Subcutaneous abdominal adipose tissue (tissue), 5 donors: Measurements from ENCODE around the gene CYP2S1.
"Not testable (repeated sequence)": the region's sequence is repeated elsewhere in the genome, so short reads cannot be mapped to it uniquely, and the experiment has no call there.

Source experiments
- H3K27ac ChIP-seq: one replicate; pipeline ENCODE4 v1.7.0; 2013; ENCODE audit warnings: low read depth, mild to moderate bottlenecking, inconsistent platforms, low read length, moderate library complexity
- H3K27me3 ChIP-seq, 5 donors: one replicate each; pipeline ENCODE4 v1.7.0; 2013; ENCODE audit warnings: low read length in 5 of 5, inconsistent platforms in 1 of 5; ENCODE audit not compliant: control insufficient read depth in 5 of 5, insufficient read depth in 4 of 5
- H3K36me3 ChIP-seq, 5 donors: one replicate each; pipeline ENCODE4 v1.7.0; 2013; ENCODE audit warnings: low read length in 5 of 5; ENCODE audit not compliant: control insufficient read depth in 5 of 5, insufficient read depth in 5 of 5
- H3K4me1 ChIP-seq, 5 donors: one replicate each; pipeline ENCODE4 v1.7.0; 2013; ENCODE audit warnings: low read length in 5 of 5, mild to moderate bottlenecking in 3 of 5, moderate library complexity in 1 of 5; ENCODE audit not compliant: control insufficient read depth in 5 of 5, insufficient read depth in 5 of 5
- H3K4me3 ChIP-seq, 5 donors: one replicate each; pipeline ENCODE4 v1.7.0; 2013; ENCODE audit warnings: low read length in 5 of 5, low read depth in 1 of 5
- H3K9ac ChIP-seq, 5 donors: one replicate each; pipeline ENCODE4 v1.7.0; 2013; ENCODE audit warnings: low read length in 5 of 5, mild to moderate bottlenecking in 4 of 5, moderate library complexity in 3 of 5
- H3K9me3 ChIP-seq, 5 donors: one replicate each; pipeline ENCODE4 v1.7.0; 2013; ENCODE audit warnings: low read length in 5 of 5; ENCODE audit not compliant: control insufficient read depth in 5 of 5
- donor health status: healthy.
- donor health status: healthy.
- donor health status: healthy.
- donor health status: healthy.
- donor health status: healthy.

The CYP2S1 gene

GRCh38 chr19:41194157-41194552, 1.1 kb downstream of the CYP2S1 start:
- no peaks in the 10 kb centered on the region for H3K36me3 ChIP-seq
- no peaks in the 10 kb centered on the region for H3K9me3 ChIP-seq
- no peak overlapping the region for H3K4me3 ChIP-seq
- peaks cover 18 to 43% (median 27%) of the 10 kb centered on the region in 5 donors for H3K27me3 ChIP-seq
- no peak overlapping the region for H3K9ac ChIP-seq
- H3K27ac ChIP-seq: no peak overlapping the region
- H3K4me1 ChIP-seq: peaks cover 0 to 24% (median 15%) of the 10 kb centered on the region in 5 donors

GRCh38 chr19:41195675-41196497, 2.9 kb downstream of the CYP2S1 start:
- peaks cover 18 to 33% (median 24%) of the 10 kb centered on the region in 5 donors for H3K27me3 ChIP-seq
- no peaks in the 10 kb centered on the region for H3K36me3 ChIP-seq
- H3K9me3 ChIP-seq: no peaks in the 10 kb centered on the region
- no peak overlapping the region for H3K27ac ChIP-seq
- H3K4me3 ChIP-seq: no peak overlapping the region
- no peak overlapping the region for H3K9ac ChIP-seq
- peaks cover 0 to 20% (median 12%) of the 10 kb centered on the region in 5 donors for H3K4me1 ChIP-seq

GRCh38 chr19:41198559-41198958, 5.5 kb downstream of the CYP2S1 start:
- Histone ChIP-seq H3K27me3 (peaks cover 1 to 15% (median 9%) of the 10 kb centered on the region in 5 donors), H3K36me3 (no peaks in the 10 kb centered on the region), H3K9me3 (no peaks in the 10 kb centered on the region), H3K9ac (no peak overlapping the region), H3K27ac (no peak overlapping the region), H3K4me3 (no peak overlapping the region), H3K4me1 (peaks cover 0 to 9% (median 0%) of the 10 kb centered on the region in 5 donors)

GRCh38 chr19:41203371-41203770, 10.4 kb downstream of the CYP2S1 start:
- Histone ChIP-seq H3K4me3 (no peak overlapping the region), H3K27ac (no peak overlapping the region), H3K4me1 (peaks cover 7 to 19% (median 16%) of the 10 kb centered on the region in 5 donors), H3K27me3 (peaks cover 0 to 5% (median 2%) of the 10 kb centered on the region in 5 donors), H3K36me3 (peaks cover 0 to 2% (median 0%) of the 10 kb centered on the region in 5 donors), H3K9ac (no peak overlapping the region), H3K9me3 (no peaks in the 10 kb centered on the region)

- not testable (repeated sequence) for H3K27me3 ChIP-seq, H3K36me3 ChIP-seq, H3K27ac ChIP-seq, H3K9me3 ChIP-seq, H3K9ac ChIP-seq, H3K4me3 ChIP-seq
- H3K4me1 ChIP-seq: peaks cover 7 to 19% (median 16%) of the 10 kb centered on the region in 5 donors
These were observed 11.3 kb downstream of the CYP2S1 start for GRCh38 chr19:41204338-41204737.

GRCh38 chr19:41205995-41206394, 13.0 kb downstream of the CYP2S1 start:
- no peaks in the 10 kb centered on the region for H3K9me3 ChIP-seq
- no peak overlapping the region for H3K4me3 ChIP-seq
- H3K36me3 ChIP-seq: peaks cover 0 to 2% (median 0%) of the 10 kb centered on the region in 5 donors
- peak overlapping the region; percentile 69 for H3K27ac ChIP-seq
- H3K27me3 ChIP-seq: no peaks in the 10 kb centered on the region
- H3K4me1 ChIP-seq: peaks cover 7 to 19% (median 16%) of the 10 kb centered on the region in 5 donors
- no peak overlapping the region for H3K9ac ChIP-seq

- peak overlapping the region in 3 of 5 donors; percentile 26 to 75 (median 62) for H3K4me3 ChIP-seq
- no peaks in the 10 kb centered on the region for H3K27me3 ChIP-seq
- peak overlapping the region; percentile 69 for H3K27ac ChIP-seq
- H3K9me3 ChIP-seq: no peaks in the 10 kb centered on the region
- H3K4me1 ChIP-seq: peaks cover 7 to 19% (median 16%) of the 10 kb centered on the region in 5 donors
- H3K36me3 ChIP-seq: peaks cover 0 to 2% (median 0%) of the 10 kb centered on the region in 5 donors
- peak overlapping the region in 1 of 5 donors; percentile 69 for H3K9ac ChIP-seq
These were observed 13.4 kb downstream of the CYP2S1 start for GRCh38 chr19:41206456-41206855.

- H3K4me1 ChIP-seq: peaks cover 7 to 19% (median 16%) of the 10 kb centered on the region in 5 donors
- H3K9ac ChIP-seq: peak overlapping the region in 2 of 5 donors; percentile 28 to 69
- peak overlapping the region; percentile 69 for H3K27ac ChIP-seq
- H3K4me3 ChIP-seq: peak overlapping the region; percentile 26 to 75 (median 39)
- H3K27me3 ChIP-seq: no peaks in the 10 kb centered on the region
- no peaks in the 10 kb centered on the region for H3K9me3 ChIP-seq
- peaks cover 0 to 2% (median 0%) of the 10 kb centered on the region in 5 donors for H3K36me3 ChIP-seq
These were observed 14.1 kb downstream of the CYP2S1 start for GRCh38 chr19:41206926-41207750.

- Histone ChIP-seq H3K27ac (no peak overlapping the region), H3K4me3 (no peak overlapping the region), H3K4me1 (peaks cover 0 to 24% (median 10%) of the 10 kb centered on the region in 5 donors), H3K9me3 (no peaks in the 10 kb centered on the region), H3K36me3 (no peaks in the 10 kb centered on the region), H3K27me3 (no peaks in the 10 kb centered on the region), H3K9ac (no peak overlapping the region)
These were observed 21.1 kb downstream of the CYP2S1 start for GRCh38 chr19:41214161-41214560.
